Smooth muscle cell of the brain vasculature (primary cell): ENCODE measurements around the gene KNG1.
"Not testable (repeated sequence)": the region's sequence is repeated elsewhere in the genome, so short reads cannot be mapped to it uniquely, and the experiment has no call there.

Source experiments
- DNase-seq: peaks from one replicate; pipeline ENCODE4 v3.0.0-alpha.2; 2012; ENCODE audit warnings: low read depth, low spot score

KNG1 gene

DNA sequence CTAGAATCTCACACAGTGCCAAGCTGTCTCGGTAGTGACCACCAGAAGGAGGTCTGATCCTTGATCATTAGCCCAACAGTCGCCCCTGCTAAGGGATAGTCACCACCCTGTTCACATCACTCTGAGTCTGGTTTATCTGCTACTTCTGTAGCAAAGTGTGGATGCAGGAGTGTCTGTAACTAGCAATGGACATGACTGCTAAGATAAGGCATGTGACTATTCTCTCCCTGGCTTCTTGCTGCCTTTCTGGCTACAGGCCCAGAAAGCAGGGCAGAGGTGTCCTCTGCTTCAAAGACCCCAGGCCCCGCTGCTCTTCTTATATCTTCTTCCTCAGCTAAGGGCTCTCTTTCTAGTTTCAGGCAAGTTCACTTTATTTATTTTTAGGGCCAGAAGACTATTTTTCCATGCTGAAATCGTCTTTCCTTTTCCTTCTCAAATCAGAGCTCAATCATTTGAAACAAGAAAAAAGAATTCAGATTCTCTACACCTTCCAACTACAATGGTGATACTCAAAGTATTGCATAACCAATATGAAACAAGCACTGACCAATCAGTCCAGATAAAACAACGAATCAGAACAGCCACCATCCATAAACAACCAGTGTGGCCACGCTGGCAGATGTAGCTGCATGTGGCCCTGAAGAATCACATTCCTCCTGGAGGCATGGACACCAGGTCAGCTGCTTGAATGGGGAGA lies 8.0 kb upstream of the KNG1 start:
- DNase-seq, result no peak

DNA sequence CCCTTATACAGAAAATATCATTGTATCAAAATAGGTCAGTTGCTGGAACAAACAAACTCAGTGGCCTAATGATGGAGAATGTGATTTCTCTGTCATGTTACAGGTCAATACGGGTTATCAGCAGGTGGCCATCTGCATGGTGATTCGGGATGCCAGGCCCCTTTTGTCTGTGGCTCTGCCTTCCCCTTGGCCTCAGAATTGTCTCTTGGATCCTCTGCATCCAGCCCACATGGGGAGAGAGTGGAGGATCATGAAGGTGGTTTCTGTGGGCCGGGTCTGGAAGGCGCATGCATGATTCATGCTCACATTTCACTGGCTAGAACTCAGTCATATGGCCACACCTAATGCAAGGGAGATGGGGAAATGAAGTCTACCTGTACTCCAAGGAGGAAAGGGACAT lies 6.5 kb upstream of the KNG1 start:
- DNase-seq, result not testable (repeated sequence)

DNA sequence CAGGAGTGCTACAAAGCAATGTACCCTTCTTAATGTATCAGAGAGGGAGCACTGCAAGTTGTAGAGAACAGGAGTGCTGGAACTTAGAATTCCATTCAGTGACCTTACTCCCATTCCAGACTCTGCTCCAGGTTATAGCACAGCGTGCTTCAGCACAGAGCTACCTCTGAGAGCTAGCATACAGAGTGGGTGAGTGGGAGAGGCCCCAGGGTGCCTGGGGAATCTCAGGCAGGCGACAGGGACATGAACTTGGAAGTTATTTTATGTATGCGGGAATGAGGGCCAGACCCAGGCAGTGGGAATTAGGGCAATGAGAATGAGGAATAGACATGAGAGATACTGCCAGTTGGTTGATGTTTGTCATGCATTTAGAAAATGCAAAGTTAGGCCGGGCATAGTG lies 3.7 kb upstream of the KNG1 start:
- no peak for DNase-seq

DNA sequence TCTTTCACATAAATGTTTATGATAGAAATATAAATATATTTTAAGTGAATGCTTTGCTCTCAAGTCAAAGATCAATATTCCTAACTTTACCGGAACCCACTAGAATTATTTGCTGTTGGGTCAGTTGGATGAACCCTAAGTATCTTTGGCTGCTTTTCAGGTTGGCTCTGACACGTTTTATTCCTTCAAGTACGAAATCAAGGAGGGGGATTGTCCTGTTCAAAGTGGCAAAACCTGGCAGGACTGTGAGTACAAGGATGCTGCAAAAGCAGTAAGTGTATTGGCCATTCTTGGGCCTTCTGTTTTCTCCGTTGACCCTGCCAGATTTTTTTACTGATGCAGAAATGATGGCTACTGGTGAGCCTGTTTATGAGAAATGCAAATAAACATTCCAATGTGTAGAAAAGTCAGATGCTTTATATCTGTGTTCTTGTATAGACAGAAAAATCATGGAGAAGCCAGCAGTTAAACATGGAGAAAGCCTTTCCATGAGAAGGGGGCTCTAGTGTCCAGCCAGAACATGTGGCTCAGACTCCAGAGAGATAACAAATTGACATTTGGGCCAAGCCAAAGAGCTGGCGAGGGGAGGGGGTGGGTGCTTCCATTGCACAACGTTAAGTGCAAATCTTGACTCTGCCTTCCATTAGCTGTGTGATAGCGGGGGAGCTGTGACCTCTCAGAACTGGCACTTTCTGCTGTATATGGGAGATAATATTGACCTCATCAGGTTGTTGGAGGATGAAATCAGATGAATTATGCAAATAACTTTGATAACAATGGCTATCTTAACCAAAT lies 3.0 kb downstream of the KNG1 start:
- DNase-seq, result no peak

DNA sequence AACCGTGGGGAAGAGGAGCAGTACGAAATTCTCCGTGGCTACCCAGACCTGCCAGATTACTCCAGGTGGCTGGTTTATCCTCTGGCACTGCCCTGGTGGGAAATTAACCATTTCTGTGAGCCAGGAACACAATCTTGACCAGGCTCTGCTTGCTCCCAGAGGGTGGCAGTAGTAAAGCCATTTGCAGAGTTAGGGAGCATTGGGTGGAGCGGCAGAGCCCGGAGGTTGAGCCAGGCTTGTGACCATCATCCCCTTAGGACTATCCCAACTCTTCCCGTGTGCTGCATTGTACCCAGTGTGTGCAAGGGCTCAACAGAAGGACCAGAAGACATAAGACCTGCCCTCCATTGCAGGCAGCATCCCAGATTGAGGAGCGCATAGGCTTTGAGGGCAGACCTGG lies 5.3 kb downstream of the KNG1 start:
- DNase-seq, result no peak

DNA sequence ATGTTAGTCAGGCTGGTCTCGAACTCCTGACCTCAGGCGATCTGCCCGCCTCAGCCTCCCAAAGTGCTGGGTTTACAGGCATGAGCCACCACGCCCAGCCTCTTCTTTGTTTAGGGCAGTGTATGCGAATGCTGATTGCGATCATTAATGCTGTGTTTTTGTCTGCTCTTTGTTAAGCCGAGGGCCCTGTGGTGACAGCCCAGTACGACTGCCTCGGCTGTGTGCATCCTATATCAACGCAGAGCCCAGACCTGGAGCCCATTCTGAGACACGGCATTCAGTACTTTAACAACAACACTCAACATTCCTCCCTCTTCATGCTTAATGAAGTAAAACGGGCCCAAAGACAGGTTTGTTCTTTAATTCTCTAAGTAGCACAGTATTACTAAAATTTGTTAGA lies 7.8 kb downstream of the KNG1 start:
- DNase-seq, result no peak

DNA sequence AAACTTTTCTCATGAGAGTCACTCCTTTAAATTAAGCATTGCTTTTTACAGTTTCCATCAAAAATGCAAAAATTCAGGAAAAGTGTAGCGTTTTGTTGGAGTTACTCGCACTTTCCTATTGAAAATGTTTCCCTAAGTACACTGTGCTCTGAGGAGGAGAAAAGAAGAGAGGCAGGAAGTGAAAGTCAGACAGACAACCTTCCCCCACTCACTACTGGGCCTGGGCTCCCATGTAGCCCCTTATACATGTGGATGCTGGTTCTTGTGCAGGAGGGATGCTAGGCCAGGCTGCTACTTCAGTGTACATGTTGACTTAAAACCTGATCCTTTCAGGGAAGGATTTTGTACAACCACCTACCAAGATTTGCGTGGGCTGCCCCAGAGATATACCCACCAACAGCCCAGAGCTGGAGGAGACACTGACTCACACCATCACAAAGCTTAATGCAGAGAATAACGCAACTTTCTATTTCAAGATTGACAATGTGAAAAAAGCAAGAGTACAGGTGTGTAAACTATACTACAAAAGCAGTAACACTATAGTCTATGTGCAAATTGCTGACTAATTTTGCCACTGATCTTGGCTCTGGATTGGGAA lies 15.1 kb downstream of the KNG1 start:
- no peak for DNase-seq

DNA sequence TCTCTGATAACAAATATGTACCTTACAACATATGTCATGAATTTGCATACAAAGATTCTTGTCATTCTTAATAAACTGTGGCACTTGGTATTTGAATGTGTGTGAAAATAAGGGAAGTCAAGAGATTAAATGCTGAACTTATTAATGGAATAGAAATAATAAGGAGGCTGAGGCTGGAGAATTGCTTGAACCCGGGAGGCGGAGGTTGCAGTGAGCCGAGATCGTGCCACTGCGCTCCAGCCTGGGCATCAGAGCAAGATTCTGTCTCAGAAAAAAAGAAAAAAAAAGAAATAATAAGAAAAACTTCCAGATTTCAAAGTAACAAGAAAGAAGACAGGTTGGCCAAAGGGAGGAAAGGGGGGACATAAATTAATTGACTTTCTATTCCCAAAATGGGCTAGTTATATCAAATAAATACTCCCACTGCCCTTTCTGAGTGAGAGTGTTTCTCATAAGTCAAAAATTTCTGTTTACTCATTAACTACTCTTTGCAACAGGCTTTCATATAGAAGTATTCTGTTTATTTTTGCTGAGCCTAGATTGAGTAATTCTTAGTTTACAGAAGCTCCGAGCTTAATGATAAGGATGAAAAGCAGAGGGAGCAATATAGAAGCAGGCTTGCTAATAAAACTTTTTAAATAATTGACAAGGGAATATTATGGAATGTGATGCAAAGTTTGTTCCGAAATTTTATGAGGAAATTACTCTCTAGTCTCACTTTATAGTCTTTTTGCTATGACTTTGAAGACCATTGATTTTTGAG lies 25.6 kb downstream of the KNG1 start:
- no peak for DNase-seq

DNA sequence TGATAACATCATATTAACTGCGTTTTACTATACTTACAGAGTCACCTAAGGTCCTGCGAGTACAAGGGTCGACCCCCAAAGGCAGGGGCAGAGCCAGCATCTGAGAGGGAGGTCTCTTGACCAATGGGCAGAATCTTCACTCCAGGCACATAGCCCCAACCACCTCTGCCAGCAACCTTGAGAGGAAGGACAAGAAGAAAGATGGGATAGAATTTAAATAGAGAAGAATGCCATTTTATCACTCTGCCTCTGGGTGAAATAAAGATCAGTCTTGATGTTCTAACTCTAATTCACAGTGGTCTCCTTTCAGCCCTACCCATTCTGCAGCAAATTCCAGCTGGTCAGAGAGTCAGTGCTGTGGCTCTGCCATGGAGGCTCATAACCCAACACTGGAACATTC lies 26.5 kb downstream of the KNG1 start:
- DNase-seq, result no peak

DNA sequence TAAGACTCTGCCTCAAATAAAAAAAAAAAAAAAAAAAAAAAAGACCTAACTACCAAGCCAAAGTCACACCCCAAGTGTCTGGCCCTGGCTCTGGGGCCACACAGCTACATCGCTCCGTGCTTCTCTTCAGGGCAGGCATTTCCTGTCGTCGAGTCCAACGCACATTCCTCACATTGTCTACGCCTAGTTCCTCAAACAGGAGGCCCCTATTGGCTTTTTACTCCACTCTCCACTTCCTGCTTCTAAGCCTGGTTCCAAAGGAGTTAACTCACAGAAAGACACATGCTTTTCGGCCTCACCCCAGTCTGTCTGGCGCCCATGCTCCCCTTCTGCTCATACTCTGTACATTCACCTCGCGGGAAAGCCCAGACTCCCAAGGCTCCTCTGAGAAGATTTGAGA lies 28.8 kb downstream of the KNG1 start:
- DNase-seq, result no peak

DNA sequence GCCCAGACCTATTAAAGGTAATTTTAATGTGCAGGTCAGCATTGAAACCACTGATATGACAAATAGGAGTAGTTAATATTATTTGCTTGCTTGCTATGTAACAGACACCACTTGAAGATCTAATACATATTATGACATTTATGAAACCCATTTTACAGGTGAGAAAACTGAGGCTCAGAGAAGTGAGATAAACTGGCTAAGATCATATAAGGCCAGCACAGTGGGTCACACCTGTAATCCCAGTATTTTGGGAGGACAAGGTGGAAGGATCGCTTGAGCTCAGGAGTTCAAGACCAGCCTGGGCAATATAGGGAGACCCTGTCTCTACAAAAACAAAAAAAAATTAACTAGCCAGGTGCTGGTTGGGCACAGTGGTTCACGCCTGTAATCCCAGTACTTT lies 33.2 kb downstream of the KNG1 start:
- DNase-seq, result no peak

DNA sequence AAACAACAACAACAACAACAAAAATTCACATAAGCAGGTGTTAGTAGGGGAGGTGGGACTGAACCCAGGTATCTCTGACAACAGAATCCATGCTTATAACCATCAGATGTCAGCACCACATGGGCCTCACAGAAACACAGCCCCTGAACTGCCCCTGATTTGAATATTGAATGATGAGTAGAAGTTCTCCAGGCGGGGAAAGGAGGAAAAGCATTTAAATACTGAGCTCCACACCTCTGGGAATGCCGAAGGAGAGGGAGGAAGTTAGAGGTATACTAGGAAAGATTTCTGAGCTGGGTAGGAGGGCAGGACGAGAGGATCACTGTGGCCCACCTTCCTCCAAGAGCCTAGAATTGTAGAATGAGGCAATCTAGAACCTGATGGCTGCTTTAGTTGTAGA lies 34.3 kb downstream of the KNG1 start:
- DNase-seq, result no peak

DNA sequence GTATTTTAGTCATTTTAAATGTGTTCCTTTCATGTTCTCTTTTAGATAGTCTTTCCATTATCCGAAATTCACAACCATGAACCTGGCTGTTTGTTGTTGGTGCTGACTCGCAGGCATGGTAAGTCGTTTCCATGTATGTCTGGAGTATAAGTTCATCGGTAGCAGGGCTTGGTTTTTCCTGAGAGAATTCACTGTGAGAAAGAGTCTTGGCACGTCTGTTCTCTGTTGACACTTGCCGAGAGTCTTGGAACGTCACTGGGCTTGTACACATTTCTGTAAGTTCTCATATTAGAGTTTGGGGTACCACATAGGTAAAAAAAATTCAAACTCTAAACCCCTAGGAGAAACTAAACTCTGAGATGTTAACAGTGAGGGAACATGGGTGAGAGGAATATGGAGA lies 36.8 kb downstream of the KNG1 start:
- no peak for DNase-seq

DNA sequence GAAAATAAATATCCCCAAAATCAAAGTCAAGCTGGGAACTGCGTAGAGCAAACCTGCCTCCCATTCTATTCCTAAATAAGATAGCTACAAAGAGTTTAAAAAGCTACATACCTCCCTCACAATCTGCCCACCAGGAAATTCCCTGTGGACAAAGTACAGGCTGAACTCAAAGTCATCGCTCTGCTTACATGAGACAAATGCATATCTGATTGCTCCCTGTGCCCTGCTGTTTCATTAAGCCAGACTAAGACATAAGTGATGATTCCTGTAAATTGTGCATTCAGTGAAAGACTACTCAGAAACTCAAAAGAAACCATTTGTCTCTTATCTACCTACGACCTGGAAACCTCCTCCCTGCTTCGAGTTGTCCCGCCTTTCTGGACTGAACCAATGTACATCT lies 37.7 kb downstream of the KNG1 start:
- DNase-seq, result no peak

DNA sequence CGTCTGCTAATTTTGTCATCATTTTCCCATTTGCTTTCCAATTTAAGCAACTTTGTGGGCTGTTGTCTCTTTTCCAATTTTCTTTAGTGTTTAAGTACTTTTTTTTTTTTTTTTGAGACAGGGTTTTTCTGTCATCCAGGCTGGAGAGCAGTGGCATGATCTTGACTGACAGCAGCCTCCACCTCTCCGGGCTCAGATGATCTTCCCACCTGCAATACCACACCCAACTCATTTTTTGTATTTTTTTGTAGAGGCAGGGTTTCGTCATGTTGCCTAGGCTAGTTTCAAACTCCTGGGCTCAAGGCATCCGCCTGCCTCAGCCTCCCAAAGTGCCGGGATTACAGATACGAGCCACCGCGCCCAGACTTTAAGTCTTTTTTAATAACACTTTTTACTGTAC lies 40.1 kb downstream of the KNG1 start:
- no peak for DNase-seq

DNA sequence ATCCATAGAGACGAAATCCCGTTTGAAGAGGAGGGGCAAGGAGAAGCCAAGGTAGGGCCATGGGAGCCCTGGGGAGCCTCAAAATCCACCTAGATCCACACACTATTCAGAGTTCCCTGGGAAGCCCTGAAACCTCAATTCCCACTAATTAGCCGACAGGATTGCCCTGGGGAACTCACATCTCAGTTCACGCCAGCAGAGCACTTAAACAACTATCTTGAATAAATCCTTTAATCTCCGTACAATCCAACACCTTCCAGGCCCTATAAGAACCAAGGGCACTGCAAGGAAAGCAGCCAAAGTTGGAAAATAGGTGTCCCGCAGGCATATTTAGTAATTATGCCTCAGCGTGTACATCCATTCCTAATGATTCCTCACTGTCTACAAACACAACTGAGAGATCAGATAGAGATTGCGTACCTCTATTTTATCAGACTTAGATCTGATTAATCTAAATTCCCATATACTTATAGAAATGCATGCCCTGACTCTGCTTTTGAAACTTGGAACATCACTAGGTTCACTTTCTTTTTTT lies 40.6 kb downstream of the KNG1 start:
- no peak for DNase-seq

DNA sequence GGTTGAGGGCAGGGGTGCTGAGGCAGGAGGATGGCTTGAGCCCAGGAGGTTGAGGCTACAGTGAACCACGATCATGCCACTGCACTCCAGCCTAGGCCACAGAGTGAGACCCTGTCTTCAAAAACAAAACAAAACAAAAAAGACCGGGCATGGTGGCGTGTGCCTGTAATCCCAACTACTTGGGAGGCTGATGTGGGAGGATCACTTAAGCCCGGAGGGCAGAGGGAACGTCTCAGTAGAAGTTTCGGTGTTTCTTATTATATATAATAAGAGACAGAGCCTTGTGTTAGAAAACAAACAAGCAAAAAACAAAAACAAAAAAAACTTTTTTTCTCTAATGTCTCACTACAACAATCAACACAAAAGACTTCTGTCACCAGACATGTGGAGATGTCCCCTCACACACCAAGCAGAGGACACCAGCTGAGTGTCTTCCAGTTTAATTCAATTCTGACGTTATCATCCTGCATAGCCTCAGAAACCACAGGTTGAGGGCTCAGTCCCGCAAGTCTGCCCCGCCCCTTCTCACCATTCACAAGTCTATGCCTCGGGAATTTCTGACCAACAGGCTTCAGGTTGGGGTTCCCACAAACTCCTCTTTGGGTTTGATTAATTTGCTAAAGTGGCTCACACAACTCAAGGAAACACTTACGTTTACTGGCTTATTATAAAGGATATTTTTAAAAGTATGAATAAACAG lies 42.2 kb downstream of the KNG1 start:
- no peak for DNase-seq

DNA sequence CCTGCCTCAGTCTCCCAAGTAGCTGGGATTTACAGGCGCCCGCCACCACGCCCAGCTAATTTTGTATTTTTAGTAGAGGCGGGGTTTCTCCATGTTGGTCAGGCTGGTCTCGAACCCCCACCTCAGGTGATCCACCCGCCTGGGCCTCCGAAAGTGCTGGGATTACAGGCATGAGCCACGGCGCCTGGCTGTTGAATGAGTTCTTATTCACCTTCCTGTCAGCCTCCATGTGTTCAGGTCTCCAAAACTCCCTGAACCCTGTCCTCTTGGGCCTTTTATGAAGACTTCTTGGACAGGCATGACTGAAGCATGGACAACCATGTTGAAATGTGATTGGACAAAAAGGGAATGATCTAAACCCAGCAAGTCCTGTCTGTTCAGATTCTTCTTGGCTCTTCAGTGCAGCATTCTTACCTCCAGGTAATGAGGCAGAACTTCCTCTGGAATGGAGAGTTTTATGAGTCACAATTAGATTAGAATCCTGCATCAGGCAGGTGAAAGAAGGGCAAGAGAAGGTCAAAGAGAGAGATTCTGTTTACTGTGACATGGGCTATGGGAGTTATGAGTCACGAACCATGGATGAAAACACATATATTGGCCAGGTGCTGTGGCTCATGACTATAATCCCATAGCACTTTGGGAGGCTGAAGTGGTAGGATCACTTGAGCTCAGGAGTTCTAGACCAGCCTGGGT lies 43.1 kb downstream of the KNG1 start:
- DNase-seq, result no peak

DNA sequence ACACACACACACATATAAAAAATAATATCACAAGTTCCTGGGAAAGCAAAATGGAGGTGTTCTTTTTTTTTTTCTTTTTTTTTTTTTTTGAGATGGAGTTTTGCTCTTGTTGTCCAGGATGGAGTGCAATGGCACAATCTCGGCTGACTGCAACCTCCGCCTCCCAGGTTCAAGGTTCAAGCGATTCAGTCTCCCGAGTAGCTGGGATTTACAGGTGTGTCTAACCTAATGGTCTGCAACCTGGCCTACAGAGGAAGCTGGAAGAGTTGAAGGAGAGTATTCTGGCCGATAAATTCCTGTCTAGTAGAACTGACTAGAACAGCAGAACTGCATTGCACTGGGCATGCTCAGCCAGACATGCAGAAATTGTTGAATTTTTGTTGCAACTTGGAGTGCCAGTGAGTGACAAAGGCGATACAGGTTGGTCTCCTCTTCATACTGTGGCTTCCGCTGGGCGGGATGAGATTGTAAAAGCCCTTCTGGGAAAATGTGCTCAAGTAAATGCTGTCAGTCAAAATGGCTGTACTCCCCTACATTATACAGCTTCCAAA lies 43.8 kb downstream of the KNG1 start:
- DNase-seq, result no peak

DNA sequence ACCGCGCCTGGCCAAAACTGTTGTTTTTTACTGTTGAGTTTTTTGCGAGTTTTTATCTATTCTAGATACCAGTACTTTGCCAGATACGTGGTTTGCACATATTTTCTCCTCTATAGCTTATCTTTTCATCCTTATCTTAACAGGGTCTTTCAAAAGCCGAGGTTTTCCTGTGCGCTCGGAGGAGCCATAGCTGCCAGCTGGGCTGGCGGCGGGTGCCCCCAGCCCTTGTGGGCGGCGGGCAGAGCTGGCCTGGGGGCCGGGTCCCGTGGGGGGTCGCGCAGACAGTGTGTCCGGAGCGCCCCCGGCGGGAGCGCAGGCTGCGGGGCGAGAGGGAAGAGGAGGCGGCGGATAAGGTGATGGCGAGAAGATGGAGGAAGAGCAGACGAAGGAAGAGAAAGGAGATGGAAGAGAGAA lies 55.1 kb downstream of the KNG1 start:
- no peak for DNase-seq
